D721Med (cell line): ENCODE measurements around the gene MCRIP2.

Source experiments
- DNase-seq: peaks from one replicate; pipeline ENCODE4 v3.0.0; 2011; ENCODE audit warnings: low spot score; ENCODE audit not compliant: insufficient read length
- FAIRE-seq: peaks from 2 replicates; lab custom pipeline; 2011; peaks lifted over from hg19 to GRCh38; lab: Jason Lieb, UNC
- TF ChIP-seq, protein P1 (sequence below): IDR thresholded peaks from 2 replicates; pipeline ENCODE4 v1.5.1; 2012; ENCODE audit warnings: mild to moderate bottlenecking, control low read depth; ENCODE audit not compliant: insufficient read depth; ENCODE audit errors: missing control alignments

MCRIP2 gene

DNA sequence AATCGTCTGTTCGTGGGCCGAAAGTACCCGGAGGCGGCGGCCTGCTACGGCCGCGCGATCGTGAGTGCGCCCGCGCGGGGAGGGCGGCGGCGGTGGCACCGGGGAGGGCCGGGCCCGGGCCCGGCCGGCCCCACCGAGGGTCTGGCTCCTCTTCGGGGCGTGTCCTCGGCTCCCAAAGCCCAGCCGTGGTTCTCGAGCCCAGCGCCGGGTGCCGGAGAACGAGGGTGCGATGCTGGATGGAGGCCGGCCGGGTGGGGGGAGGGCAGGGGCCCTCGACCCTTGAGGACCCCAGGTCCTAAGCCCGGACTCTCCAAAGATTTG is 39.0 kb downstream of the MCRIP2 start:
- TF ChIP-seq, protein P1, sequence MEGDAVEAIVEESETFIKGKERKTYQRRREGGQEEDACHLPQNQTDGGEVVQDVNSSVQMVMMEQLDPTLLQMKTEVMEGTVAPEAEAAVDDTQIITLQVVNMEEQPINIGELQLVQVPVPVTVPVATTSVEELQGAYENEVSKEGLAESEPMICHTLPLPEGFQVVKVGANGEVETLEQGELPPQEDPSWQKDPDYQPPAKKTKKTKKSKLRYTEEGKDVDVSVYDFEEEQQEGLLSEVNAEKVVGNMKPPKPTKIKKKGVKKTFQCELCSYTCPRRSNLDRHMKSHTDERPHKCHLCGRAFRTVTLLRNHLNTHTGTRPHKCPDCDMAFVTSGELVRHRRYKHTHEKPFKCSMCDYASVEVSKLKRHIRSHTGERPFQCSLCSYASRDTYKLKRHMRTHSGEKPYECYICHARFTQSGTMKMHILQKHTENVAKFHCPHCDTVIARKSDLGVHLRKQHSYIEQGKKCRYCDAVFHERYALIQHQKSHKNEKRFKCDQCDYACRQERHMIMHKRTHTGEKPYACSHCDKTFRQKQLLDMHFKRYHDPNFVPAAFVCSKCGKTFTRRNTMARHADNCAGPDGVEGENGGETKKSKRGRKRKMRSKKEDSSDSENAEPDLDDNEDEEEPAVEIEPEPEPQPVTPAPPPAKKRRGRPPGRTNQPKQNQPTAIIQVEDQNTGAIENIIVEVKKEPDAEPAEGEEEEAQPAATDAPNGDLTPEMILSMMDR: no peak
- FAIRE-seq: no peak
- no peak for DNase-seq

- FAIRE-seq: no peak
- TF ChIP-seq, protein P1: no peak
- no peak for DNase-seq
These were observed 39.5 kb downstream of the MCRIP2 start for GRCh38 chr16:680967-681745.

DNA sequence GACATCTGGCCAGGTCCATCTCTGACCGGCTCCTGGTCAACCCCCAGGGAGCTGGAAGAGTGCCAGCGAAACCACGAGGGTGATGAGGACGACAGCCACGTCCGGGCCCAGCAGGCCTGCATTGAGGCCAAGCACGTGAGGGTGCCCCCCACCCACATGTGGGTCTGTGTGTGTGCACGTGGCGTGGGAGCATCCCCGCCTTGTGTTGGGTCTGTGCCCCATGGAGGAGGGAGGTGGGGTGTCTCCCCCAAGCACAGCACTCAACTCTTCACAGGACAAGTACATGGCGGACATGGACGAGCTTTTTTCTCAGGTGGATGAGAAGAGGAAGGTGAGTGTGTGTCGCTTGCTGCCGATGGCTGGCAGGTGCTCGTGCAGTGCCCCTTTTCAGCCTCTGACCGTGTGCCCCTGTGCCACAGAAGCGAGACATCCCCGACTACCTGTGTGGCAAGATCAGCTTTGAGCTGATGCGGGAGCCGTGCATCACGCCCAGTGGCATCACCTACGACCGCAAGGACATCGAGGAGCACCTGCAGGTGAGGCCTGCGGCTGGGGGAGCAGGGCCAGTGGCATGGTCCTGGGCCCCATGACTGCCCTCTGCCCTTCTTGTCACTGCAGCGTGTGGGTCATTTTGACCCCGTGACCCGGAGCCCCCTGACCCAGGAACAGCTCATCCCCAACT is 40.3 kb downstream of the MCRIP2 start:
- FAIRE-seq (no peak), DNase-seq (no peak)
- TF ChIP-seq, protein P1: no peak

DNA sequence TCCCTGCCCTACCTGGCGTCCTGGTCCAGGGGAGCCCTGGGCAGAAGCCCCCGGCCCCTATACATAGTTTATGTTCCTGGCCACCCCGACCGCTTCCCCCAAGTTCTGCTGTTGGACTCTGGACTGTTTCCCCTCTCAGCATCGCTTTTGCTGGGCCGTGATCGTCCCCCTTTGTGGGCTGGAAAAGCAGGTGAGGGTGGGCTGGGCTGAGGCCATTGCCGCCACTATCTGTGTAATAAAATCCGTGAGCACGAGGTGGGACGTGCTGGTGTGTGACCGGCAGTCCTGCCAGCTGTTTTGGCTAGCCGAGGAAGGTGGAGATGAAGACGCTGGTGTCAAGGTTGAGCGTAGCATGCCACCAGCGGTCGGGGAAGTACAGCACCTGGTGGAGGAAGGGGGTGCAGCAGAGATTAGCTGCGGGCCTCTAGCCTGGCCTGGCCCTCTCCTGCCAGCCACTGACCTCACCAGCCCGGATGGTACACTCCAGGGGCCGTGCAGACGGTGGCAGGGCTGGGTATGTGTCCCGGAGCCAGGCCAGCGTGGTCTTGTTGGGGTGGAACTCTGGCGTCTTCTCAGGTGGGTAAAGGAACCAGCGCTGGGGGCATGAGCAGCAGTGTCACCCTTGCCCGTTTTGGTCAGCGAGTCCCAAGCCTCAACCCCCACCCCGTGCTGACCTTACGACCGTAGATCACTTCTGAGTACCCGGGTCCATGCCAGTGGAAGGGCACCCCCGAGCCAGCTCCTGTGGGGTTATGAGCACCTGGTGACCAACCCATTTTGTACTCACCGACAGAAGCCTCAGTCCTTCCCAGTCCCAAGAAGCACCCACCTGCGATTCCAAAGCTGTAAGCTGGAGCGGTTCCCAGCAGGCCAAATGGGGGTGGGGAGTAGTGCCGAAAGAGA is 41.1 kb downstream of the MCRIP2 start:
- FAIRE-seq (no peak), DNase-seq (no peak)
- TF ChIP-seq, protein P1: no peak

- FAIRE-seq: no peak
- no peak for DNase-seq
These were observed 41.9 kb downstream of the MCRIP2 start for GRCh38 chr16:683396-684070.

GRCh38 chr16:684071-684794 is 42.6 kb downstream of the MCRIP2 start, which contains the start of gene JMJD8:
Gene JMJD8 (minus strand): TSS chr16:684334. CDS start chr16:684319, 15 bp downstream.
- peak; percentile 99 for DNase-seq
- FAIRE-seq: no peak
- TF ChIP-seq, protein P1: no peak

More at GRCh38 chr16:683396-684070, 41.9 kb downstream of the MCRIP2 start:
- TF ChIP-seq, protein P1: no peak
